Stimulated activated CD8-positive, alpha-beta memory T cell treated with anti-CD3 and anti-CD28 coated beads, Interleukin-15, amount 100 ng/mL, for 24 hours (primary cell): ENCODE data around the gene ACSM2B.
"Not testable (repeated sequence)": the region's sequence is repeated elsewhere in the genome, so short reads cannot be mapped to it uniquely, and the experiment has no call there.

Experiments used
- DNase-seq: peaks from one replicate; pipeline ENCODE4 v3.0.0-alpha.2; 2020; ENCODE audit warnings: low read depth

ACSM2B gene

DNA sequence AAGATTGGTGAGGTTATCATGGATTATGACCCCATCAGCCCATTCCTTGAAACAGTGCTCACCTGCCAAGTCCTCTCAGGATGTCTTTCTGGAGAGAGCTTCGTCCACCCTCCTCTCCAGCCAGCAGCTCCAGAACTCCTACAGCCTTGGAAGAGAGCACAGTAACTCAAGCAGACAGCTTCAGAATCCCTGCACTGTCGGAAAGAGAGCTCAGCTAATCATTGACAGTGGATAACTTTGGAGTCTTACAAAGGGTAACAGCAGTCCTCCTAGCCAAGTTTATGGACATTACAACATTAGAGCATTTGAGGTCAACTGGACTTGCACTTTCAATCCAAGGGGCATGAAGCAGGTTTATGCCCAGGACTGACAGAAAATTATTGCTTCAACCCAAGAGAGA is at the start of gene ACSM2B:
TSS of gene ACSM2B (minus strand) at position 223 of the 400 bp plus-strand sequence. CDS start 11,522 bp downstream, outside the sequence.
- not testable (repeated sequence) for DNase-seq

DNA sequence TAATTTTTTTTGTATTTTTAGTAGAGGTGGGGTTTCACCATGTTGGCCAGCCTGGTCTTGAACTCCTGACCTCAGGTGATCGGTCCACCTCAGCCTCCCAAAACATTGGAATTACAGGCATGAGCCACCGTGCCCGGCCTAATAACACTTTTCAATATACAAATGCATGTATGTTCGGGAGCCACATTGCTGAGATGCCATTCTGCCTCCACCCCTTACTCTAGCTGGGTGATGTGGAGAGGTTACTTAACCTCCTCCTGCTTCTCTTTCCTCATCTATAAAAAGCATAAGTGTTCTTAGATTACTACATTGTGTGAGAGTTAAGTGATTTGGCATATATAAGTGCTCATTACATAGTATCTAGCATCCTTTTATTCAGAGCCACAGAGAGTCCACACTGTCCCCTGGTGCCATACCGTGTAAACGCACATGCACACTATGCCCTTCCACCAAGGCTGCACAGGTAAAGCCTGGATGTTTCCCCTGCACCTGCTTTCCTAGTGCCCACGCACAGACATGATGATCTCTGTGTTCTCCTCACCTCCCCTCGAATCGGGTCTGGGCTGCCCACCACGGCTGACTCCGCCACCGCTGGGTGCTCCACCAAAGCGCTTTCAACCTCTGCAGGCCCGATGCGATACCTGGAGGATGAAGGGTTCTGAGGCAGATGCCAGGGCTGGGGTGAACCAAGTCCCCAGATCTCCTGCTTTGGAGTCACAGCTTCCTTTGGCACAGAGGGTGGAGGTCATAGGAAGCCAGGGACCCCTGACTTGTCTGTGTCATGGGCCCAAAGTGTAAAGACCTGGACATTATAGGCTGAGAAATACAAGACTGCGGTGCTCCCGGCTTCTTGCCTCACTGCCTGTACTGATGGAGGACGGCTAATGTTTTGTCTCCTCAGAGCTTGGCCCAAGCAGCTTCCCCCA is 49.0 kb upstream of the ACSM2B start:
- DNase-seq: no peak

DNA sequence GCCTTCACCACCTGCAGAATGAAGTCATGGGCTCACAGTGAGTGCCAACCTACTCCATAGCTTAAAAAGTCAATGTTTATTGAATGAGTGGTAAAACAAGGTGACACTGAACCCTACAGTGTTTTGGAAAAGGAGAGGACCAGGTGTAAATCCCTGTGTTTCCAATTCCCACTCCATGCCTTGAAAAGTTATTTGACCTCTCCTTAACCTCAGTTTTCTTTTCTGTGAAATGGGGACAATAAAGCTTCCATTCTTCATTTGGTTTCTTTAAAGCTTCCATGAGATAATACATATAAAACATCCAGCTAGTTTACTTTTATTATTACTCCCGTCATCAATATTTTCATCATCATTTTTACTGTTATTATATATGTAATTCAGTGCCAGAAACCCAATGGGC is 48.0 kb upstream of the ACSM2B start:
- no peak for DNase-seq

GRCh38 chr16:20622498-20622870 is 46.3 kb upstream of the ACSM2B start:
- no peak for DNase-seq

DNA sequence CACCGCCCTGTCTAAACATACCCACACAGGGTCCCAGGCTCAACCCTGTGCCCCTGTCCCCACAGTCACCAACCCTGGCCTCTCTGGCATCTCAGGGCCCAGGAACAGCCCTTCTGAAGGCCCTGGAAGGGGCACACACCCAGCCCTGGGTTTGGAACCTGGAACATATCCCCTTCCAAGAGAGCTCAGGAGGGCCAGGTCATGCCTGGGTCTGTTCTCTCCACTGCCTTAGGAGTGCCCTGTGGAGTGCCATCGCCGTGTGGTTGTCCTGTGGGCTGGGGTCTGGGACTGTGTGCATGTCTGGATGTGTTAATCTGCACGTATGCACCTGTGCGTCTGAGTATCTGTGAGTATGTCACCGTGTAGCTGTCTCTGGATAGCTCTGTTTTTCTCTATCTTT is 45.2 kb upstream of the ACSM2B start:
- DNase-seq: no peak

- no peak for DNase-seq
Measured at GRCh38 chr16:20620770-20621169, 44.6 kb upstream of the ACSM2B start.

- no peak for DNase-seq
Measured at GRCh38 chr16:20620003-20620402, 43.8 kb upstream of the ACSM2B start.

GRCh38 chr16:20617271-20617670 is 41.1 kb upstream of the ACSM2B start:
- no peak for DNase-seq

- no peak for DNase-seq
Measured at GRCh38 chr16:20614186-20615141, 38.3 kb upstream of the ACSM2B start.

DNA sequence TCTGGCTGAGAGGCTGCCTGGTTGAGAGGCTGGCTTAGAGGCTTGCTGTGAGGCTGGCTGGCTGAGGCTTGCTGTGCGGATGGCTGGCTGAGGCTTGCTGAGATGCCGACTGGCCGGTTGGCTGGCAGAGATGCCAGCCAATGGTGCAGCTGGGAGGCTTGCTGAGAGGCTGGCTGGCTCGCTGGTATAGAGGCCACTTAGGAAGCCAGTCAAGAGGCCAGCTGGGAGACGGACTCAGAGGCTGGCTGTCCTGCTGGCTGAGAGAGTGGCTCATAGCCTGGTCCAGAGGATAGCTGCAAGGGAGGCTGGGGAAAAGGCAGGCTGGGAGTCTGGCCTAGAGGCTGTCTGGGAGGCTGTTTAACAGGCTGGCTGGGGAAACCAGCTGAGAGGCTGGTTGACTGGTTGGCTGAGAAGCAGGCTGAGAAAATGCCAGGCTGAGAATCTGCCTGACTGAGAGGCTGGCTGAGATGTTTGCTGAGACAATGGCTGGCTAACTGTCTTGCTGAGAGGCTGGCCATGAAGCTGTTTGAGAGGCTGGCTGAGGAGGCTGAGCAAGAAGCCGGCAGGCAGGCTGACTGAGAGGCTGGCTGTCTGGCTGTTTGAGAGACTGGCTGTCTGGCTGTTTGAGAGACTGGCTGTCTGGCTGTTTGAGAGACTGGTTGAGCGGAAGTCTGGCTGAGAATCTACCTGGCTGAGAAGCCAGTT is 37.5 kb upstream of the ACSM2B start:
- DNase-seq: no peak

GRCh38 chr16:20612551-20613480 is 36.6 kb upstream of the ACSM2B start:
- DNase-seq: no peak

GRCh38 chr16:20611975-20612481 is 35.9 kb upstream of the ACSM2B start:
- DNase-seq: no peak

GRCh38 chr16:20611350-20611902 is 35.3 kb upstream of the ACSM2B start:
- no peak for DNase-seq

DNA sequence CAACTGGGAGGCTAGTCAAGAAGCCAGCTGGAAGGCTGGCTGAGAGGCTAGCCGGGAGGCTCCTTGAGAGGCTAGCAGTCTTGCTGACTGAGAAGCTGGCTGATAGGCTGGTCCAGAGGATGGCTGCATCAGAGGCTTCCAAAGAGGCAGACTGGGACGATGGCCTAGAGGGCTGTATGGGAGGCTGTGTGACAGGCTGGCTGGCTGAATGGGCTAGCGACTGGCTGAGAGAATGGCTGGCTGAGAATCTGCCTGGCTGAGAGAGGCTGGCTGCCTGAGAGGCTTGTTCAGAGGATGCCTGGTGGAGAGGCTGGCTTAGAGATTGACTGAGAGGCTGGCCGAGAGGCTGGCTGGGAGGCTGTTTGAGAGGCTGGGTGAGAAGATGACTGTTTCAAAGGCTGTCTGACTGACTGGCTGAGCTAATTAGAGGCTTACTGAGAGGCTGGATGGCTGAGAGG is 34.8 kb upstream of the ACSM2B start:
- no peak for DNase-seq

DNA sequence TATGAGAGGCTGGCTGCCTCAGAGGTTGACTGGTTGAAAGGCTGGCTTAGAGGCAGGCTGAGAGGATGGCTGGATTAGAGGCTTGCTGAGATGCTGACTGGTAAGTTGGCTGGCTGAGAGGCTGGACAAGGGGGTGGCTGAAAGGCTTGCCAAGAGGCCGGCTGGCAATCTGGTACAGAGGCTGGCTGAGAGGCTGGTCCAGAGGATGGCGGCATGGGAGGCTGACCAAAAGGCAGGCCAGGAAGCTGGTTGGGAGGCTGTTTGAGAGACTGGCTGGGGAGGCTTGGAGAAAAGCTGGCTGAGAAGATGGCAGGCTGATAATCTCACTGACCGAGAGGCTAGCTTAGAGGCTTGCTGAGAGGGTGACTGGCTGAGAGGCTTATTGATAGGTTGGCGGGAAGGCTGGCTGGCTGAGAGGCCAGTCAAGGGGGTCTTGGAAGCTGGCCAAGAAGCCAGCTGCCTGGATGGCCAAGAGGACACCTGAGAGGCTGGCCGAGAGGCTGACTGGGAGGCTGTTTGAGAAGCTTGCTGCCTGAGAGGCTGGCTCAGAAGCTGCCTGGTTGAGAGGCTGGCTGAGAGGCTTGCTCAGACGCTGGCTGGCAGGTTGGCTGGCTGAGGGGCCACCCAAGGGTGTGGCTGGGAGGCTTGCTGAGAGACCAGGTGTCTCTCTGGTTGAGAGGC is 34.2 kb upstream of the ACSM2B start:
- no peak for DNase-seq

GRCh38 chr16:20602205-20602604 is 26.0 kb upstream of the ACSM2B start:
- DNase-seq: not testable (repeated sequence)

GRCh38 chr16:20599475-20599874 is 23.3 kb upstream of the ACSM2B start:
- DNase-seq: not testable (repeated sequence)

DNA sequence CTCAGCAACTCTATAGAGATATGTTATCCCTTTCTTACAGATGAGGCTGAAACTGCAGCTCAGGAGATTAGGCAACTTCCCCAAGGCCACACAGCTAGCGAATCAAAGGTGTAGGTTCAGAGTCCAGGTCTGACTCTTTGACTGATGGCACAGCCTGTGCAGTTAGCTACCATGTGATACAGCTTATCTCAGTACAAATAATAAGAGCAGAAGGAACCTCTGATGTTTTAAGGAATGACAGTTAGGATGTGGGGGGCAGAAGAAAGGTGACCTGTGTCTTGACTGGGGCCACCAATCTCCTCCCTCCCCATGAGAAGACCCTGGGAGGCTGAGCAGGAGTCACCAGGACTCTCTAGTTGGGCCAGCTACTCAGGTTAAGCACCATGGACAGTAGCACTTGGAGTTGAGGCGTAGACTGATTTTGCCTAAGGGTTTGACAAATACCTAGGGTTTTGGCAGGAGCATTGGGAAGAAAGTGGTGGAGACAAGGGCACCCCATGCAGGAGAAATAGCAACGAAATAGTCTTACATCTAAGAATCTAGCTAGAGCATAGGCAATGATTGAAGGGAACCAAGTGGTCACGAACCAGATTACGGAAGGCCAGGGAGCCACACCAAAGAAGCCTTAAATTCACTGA is 22.8 kb upstream of the ACSM2B start:
- no peak for DNase-seq

- not testable (repeated sequence) for DNase-seq
Measured at GRCh38 chr16:20595694-20596093, 19.5 kb upstream of the ACSM2B start.
